ENCODE data around the gene ZNF385D.

The ZNF385D gene

GRCh38 chr3:21750080-21750696, 822 bp downstream of the ZNF385D start:
- H3K27ac ChIP-seq = no peak overlapping the region
- TF ChIP-seq CTCF (conservative IDR thresholded peaks at IDR 0.05) = no peak

- no peak overlapping the region for H3K27ac ChIP-seq
- no peak for TF ChIP-seq CTCF (conservative IDR thresholded peaks at IDR 0.05)
Observed at GRCh38 chr3:21747966-21748555, 2.9 kb downstream of the ZNF385D start.

- H3K27ac ChIP-seq = no peak overlapping the region
- TF ChIP-seq CTCF (conservative IDR thresholded peaks at IDR 0.05) = no peak
Observed at GRCh38 chr3:21747376-21747775, 3.6 kb downstream of the ZNF385D start.

- no peak overlapping the region for H3K27ac ChIP-seq
- TF ChIP-seq CTCF (conservative IDR thresholded peaks at IDR 0.05) = no peak
Observed at GRCh38 chr3:21745966-21746365, 5.0 kb downstream of the ZNF385D start.

- TF ChIP-seq CTCF (conservative IDR thresholded peaks at IDR 0.05) = no peak
- H3K27ac ChIP-seq = no peak overlapping the region
Observed at GRCh38 chr3:21744793-21745192, 6.2 kb downstream of the ZNF385D start.

- H3K27ac ChIP-seq = no peak overlapping the region
- TF ChIP-seq CTCF (conservative IDR thresholded peaks at IDR 0.05) = no peak
Observed at GRCh38 chr3:21738935-21739702, 11.9 kb downstream of the ZNF385D start.

- TF ChIP-seq CTCF (conservative IDR thresholded peaks at IDR 0.05) = no peak
- H3K27ac ChIP-seq = no peak overlapping the region
Observed at GRCh38 chr3:21738283-21738682, 12.7 kb downstream of the ZNF385D start.

Measured in VCaP (cell line).